ENCODE data around the gene UBE2D3.

UBE2D3 gene

GRCh38 chr4:102849579-102850104, 22.3 kb upstream of the UBE2D3 start:
- Mint-ChIP-seq H3K27ac (no peak overlapping the region), H3K4me1 (no peaks in the 10 kb centered on the region), H3K4me3 (no peak overlapping the region), H3K27me3 (no peaks in the 10 kb centered on the region), H3K9me3 (peaks cover 2 to 4% of the 10 kb centered on the region in 2 donors), H3K36me3 (peaks cover 1 to 4% of the 10 kb centered on the region in 2 donors)
- ATAC-seq (replicated peaks), result no peak
- no peak for DNase-seq

GRCh38 chr4:102847687-102848086, 20.3 kb upstream of the UBE2D3 start:
- no peaks in the 10 kb centered on the region for H3K36me3 Mint-ChIP-seq
- no peaks in the 10 kb centered on the region for H3K4me1 Mint-ChIP-seq
- DNase-seq, result no peak
- no peaks in the 10 kb centered on the region for H3K27me3 Mint-ChIP-seq
- no peak for ATAC-seq (replicated peaks)
- no peaks in the 10 kb centered on the region for H3K9me3 Mint-ChIP-seq
- no peak overlapping the region for H3K27ac Mint-ChIP-seq
- H3K4me3 Mint-ChIP-seq, result no peak overlapping the region

DNA sequence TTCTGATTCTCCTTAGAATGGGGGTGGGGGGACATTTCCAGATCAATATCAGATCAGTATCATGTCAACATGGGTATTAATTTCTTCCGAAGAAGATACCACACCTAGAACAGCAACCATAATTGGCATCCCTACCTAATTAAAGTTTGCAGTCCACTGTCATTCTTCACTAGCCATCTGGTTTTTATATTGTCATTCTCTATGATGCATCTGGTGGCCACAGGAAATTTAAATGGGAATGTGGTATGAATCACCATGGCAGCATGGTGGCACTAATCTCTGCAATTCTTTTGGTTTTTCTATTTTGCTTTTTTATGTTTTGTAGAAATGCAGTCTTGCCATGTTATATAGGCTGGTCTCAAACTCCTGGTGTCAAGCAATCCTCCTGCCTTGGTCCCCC, 16.6 kb upstream of the UBE2D3 start:
- H3K27ac Mint-ChIP-seq, result no peak overlapping the region
- no peak for ATAC-seq (replicated peaks)
- DNase-seq, result no peak
- H3K4me3 Mint-ChIP-seq, result no peak overlapping the region
- H3K36me3 Mint-ChIP-seq, result peaks cover 10 to 13% of the 10 kb centered on the region in 2 donors
- no peaks in the 10 kb centered on the region for H3K4me1 Mint-ChIP-seq
- no peaks in the 10 kb centered on the region for H3K27me3 Mint-ChIP-seq
- no peaks in the 10 kb centered on the region for H3K9me3 Mint-ChIP-seq

DNA sequence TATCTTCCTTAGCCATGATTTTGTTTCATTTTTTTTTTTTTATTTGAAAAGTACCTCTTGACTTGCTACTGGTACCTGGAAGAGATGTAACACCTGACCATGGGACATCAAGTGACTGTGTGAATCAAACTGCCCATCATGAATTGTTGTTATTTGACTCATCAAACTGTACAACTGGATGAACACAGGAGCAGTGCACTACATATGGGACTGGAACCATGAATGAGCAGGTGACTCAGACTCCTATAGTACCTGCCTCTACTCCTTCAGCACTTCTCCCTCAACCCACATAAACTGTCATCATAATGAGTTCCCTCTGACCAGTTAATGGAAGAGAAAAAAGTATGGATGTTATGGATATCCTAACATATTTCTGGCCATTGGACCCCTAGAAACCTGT, 15.9 kb upstream of the UBE2D3 start:
- H3K9me3 Mint-ChIP-seq, result no peaks in the 10 kb centered on the region
- peaks cover 10 to 13% of the 10 kb centered on the region in 2 donors for H3K36me3 Mint-ChIP-seq
- H3K4me1 Mint-ChIP-seq, result no peaks in the 10 kb centered on the region
- ATAC-seq (replicated peaks) (no peak), DNase-seq (no peak)
- H3K4me3 Mint-ChIP-seq, result no peak overlapping the region
- H3K27ac Mint-ChIP-seq, result no peak overlapping the region
- H3K27me3 Mint-ChIP-seq, result no peaks in the 10 kb centered on the region

GRCh38 chr4:102842367-102842766, 15.0 kb upstream of the UBE2D3 start:
- peak; percentile 63 for ATAC-seq (replicated peaks)
- no peak for DNase-seq
- Mint-ChIP-seq H3K4me3 (no peak overlapping the region), H3K36me3 (peaks cover 10 to 13% of the 10 kb centered on the region in 2 donors), H3K27me3 (no peaks in the 10 kb centered on the region), H3K27ac (no peak overlapping the region), H3K9me3 (no peaks in the 10 kb centered on the region), H3K4me1 (no peaks in the 10 kb centered on the region)

DNA sequence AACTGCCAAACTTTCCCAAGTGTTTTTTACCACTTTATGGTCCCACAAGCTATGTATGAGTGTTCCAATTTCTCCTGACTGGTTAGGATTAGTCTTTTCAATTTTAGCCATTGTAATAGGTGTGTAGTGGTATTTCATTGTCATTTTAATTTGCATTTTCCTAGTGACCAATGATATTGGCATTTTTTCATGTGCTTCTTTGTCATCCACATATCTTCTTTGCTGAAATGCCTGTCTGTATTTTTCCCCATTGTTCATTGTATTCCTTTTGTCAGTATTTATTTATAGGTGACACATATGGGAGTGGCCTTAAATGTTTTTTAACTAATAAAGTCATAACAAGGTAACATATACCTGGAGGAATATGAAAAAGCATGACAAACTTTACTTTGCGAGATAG, 9.2 kb upstream of the UBE2D3 start:
- peaks cover 10 to 13% of the 10 kb centered on the region in 2 donors for H3K36me3 Mint-ChIP-seq
- ATAC-seq (replicated peaks), result no peak
- H3K27me3 Mint-ChIP-seq, result no peaks in the 10 kb centered on the region

GRCh38 chr4:102832667-102833066, 5.3 kb upstream of the UBE2D3 start:
- ATAC-seq (replicated peaks), result no peak
- H3K4me3 Mint-ChIP-seq, result no peak overlapping the region
- no peaks in the 10 kb centered on the region for H3K9me3 Mint-ChIP-seq
- H3K27ac Mint-ChIP-seq, result no peak overlapping the region
- DNase-seq, result no peak
- no peaks in the 10 kb centered on the region for H3K27me3 Mint-ChIP-seq
- peaks cover 0 to 3% of the 10 kb centered on the region in 2 donors for H3K36me3 Mint-ChIP-seq
- H3K4me1 Mint-ChIP-seq, result peaks cover 11 to 21% of the 10 kb centered on the region in 2 donors

More for the DNA sequence above, 9.2 kb upstream of the UBE2D3 start:
- DNase-seq, result no peak
- Mint-ChIP-seq H3K27ac (no peak overlapping the region), H3K9me3 (no peaks in the 10 kb centered on the region), H3K4me1 (peaks cover 2 to 6% of the 10 kb centered on the region in 2 donors), H3K4me3 (no peak overlapping the region)

DNA sequence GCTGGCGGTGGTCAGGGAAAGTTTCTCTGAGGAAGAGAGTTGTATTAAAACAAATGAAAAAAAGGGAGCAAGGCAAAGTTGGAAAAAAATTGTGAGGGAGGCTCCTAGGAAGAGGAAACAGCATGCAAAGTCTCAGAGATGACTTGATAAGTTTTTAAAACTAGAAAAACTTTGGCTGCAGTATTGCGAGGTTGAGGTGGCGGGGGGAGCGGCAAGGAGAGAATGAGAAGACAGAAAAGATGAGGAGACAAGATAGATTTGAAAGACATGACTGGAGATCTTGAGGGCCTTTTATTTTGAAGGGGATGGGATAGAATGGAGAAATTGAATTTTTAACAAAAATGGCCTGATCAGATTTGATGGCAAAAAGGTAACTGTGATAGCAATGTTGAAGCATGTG, 4.8 kb upstream of the UBE2D3 start:
- no peak for ATAC-seq (replicated peaks)
- DNase-seq, result no peak
- H3K27ac Mint-ChIP-seq, result peak overlapping the region; percentile 64

GRCh38 chr4:102829803-102830202, 2.5 kb upstream of the UBE2D3 start:
- ATAC-seq (replicated peaks) (no peak), DNase-seq (no peak)
- peaks cover 13 to 21% of the 10 kb centered on the region in 2 donors for H3K4me1 Mint-ChIP-seq
- H3K4me3 Mint-ChIP-seq, result no peak overlapping the region
- H3K9me3 Mint-ChIP-seq, result no peaks in the 10 kb centered on the region
- H3K36me3 Mint-ChIP-seq, result peaks cover 3 to 6% of the 10 kb centered on the region in 2 donors
- H3K27me3 Mint-ChIP-seq, result no peaks in the 10 kb centered on the region
- no peak overlapping the region for H3K27ac Mint-ChIP-seq

More for the DNA sequence above, 4.8 kb upstream of the UBE2D3 start:
- peaks cover 3 to 6% of the 10 kb centered on the region in 2 donors for H3K36me3 Mint-ChIP-seq
- no peaks in the 10 kb centered on the region for H3K9me3 Mint-ChIP-seq
- H3K4me3 Mint-ChIP-seq, result no peak overlapping the region
- no peaks in the 10 kb centered on the region for H3K27me3 Mint-ChIP-seq
- peaks cover 13 to 21% of the 10 kb centered on the region in 2 donors for H3K4me1 Mint-ChIP-seq

GRCh38 chr4:102828497-102828808, 1.1 kb upstream of the UBE2D3 start:
- no peak overlapping the region for H3K4me3 Mint-ChIP-seq
- peaks cover 4 to 9% of the 10 kb centered on the region in 2 donors for H3K36me3 Mint-ChIP-seq
- H3K27me3 Mint-ChIP-seq, result no peaks in the 10 kb centered on the region
- H3K9me3 Mint-ChIP-seq, result no peaks in the 10 kb centered on the region
- peaks cover 16 to 26% of the 10 kb centered on the region in 2 donors for H3K4me1 Mint-ChIP-seq
- DNase-seq (no peak), ATAC-seq (replicated peaks) (no peak)
- H3K27ac Mint-ChIP-seq, result no peak overlapping the region

- no peak overlapping the region for H3K4me3 Mint-ChIP-seq
- peaks cover 17 to 31% of the 10 kb centered on the region in 2 donors for H3K4me1 Mint-ChIP-seq
- no peaks in the 10 kb centered on the region for H3K27me3 Mint-ChIP-seq
- no peaks in the 10 kb centered on the region for H3K9me3 Mint-ChIP-seq
- H3K27ac Mint-ChIP-seq, result no peak overlapping the region
- ATAC-seq (replicated peaks) (peak; percentile 77), DNase-seq (peak; percentile 100)
- H3K36me3 Mint-ChIP-seq, result peaks cover 4 to 12% of the 10 kb centered on the region in 2 donors
Observed at GRCh38 chr4:102827674-102828496, 534 bp upstream of the UBE2D3 start.

- ATAC-seq (replicated peaks) (peak; percentile 1 to 2), DNase-seq (no peak)
- H3K36me3 Mint-ChIP-seq, result peaks cover 9 to 16% of the 10 kb centered on the region in 2 donors
- no peak overlapping the region for H3K4me3 Mint-ChIP-seq
- no peaks in the 10 kb centered on the region for H3K9me3 Mint-ChIP-seq
- H3K4me1 Mint-ChIP-seq, result peaks cover 18 to 41% of the 10 kb centered on the region in 2 donors
- H3K27ac Mint-ChIP-seq, result no peak overlapping the region
- H3K27me3 Mint-ChIP-seq, result no peaks in the 10 kb centered on the region
Observed at GRCh38 chr4:102826105-102826889, 1.1 kb downstream of the UBE2D3 start.

DNA sequence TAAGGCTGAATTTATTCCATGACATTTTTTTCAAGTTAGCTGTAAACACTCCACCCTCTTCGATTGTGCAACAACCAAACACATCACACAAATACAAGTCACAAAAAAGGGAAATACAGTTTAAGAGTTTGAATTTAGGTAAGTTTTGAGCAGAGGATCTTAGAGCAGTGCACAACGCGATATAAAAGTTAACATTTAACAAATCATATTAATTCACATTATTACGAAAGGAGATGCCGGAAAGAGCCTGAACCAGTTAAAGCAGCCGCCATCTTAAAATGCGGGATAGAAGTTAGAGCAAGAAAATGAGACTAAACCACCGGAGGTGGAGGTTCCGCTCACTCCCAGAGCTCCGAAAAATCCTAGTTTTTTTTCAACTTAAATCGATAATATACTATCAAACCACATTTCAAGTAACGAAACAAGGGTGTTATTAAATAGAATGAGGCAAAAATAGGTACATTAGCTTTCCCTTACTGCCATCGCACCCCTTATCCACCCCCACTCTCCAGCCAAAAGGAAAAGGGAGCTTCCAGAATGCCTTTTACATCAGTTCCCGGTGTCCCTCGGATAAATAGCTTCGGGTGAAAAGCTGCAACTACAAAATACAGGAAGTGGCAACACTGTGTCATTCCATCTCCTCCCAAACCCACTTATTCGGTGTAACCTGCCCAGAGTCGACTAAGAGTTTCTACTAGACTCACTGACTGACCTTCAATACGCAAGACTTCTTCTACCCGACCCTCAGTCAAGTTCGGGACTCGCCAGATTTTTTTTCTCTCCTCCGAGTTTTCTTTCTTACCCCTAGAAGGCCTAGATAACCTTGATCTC, 1.9 kb downstream of the UBE2D3 start:
- Mint-ChIP-seq H3K4me3 (no peak overlapping the region), H3K27me3 (no peaks in the 10 kb centered on the region), H3K4me1 (peaks cover 22 to 49% of the 10 kb centered on the region in 2 donors), H3K36me3 (peaks cover 15 to 20% of the 10 kb centered on the region in 2 donors), H3K9me3 (no peaks in the 10 kb centered on the region), H3K27ac (no peak overlapping the region)
- peak; percentile 32 for DNase-seq
- ATAC-seq (replicated peaks), result no peak

DNA sequence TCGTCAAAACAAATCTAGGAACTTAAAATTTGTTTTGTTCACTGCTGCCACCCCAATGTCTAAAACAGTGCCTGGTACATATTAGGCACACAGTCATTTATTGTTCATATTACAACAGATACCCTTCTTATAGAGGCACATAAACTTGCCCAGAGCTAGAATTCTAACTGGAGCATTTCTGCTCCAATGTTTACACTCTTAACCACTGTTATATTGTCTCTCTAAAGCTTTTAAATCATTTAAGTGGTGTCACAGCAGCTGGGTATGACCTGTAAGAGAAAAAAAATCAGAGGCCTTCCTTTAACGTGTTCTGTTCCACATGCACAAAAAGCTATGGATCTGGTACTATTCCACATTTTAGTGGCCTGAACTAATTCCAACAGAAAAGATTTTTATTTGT, 3.0 kb downstream of the UBE2D3 start:
- no peak for ATAC-seq (replicated peaks)
- H3K27ac Mint-ChIP-seq, result peak overlapping the region; percentile 31
- H3K27me3 Mint-ChIP-seq, result no peaks in the 10 kb centered on the region
- H3K4me1 Mint-ChIP-seq, result peaks cover 29 to 58% of the 10 kb centered on the region in 2 donors
- peaks cover 21 to 28% of the 10 kb centered on the region in 2 donors for H3K36me3 Mint-ChIP-seq
- no peaks in the 10 kb centered on the region for H3K9me3 Mint-ChIP-seq
- peak overlapping the region in 1 of 2 donors; percentile 70 for H3K4me3 Mint-ChIP-seq
- no peak for DNase-seq

All from stimulated activated naive B cell treated with anti-CD40 and anti-IgM and Interleukin-4, amounts not matched to agents 10 μg/mL and 1 μg/mL and 100 μg/mL, for 72 hours (primary cell).